ENCODE data around the gene FAT1.

DNA sequence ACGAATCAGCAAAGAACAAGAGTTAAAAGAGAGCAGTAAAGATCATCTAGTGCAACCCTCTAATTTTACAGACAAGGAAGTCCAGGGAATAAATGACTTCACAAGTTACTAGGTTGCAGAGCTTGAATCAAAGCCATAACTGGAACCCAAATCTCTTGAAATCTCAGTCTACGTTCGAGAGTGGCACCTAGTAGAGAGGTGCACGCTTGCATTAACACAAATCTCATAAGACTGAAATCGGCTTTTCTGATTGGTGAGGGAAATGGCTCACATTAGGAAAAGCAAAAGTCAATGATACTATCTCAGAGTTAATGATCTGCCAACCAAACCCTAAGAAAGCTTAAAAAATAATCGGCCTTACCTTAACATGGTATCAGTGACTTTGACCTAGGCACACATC, 43.0 kb downstream of the FAT1 start:
- TF ChIP-seq POLR2A (IDR thresholded peaks at IDR 0.05): no peak
- TF ChIP-seq, protein P1, sequence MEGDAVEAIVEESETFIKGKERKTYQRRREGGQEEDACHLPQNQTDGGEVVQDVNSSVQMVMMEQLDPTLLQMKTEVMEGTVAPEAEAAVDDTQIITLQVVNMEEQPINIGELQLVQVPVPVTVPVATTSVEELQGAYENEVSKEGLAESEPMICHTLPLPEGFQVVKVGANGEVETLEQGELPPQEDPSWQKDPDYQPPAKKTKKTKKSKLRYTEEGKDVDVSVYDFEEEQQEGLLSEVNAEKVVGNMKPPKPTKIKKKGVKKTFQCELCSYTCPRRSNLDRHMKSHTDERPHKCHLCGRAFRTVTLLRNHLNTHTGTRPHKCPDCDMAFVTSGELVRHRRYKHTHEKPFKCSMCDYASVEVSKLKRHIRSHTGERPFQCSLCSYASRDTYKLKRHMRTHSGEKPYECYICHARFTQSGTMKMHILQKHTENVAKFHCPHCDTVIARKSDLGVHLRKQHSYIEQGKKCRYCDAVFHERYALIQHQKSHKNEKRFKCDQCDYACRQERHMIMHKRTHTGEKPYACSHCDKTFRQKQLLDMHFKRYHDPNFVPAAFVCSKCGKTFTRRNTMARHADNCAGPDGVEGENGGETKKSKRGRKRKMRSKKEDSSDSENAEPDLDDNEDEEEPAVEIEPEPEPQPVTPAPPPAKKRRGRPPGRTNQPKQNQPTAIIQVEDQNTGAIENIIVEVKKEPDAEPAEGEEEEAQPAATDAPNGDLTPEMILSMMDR (IDR thresholded peaks at IDR 0.05): no peak
- no peak for TF ChIP-seq EP300 (IDR thresholded peaks at IDR 0.05; ENCODE audit: low read depth)
- no peak for TF ChIP-seq POLR2AphosphoS5 (IDR thresholded peaks at IDR 0.05)
